Gastroesophageal sphincter (tissue), 4 donors: ENCODE data around the gene POLR3C. TPM values are rescaled to one million over a fixed set of nuclear protein-coding genes. Genes with fewer than 3 reads are reported as not detected.

Experiments used
- ATAC-seq: fragments of 150-250 bp; one replicate; pipeline ENCODE4 v1.9.1; 2016; ENCODE audit warnings: mild to moderate bottlenecking, moderate library complexity
- H3K27ac ChIP-seq, 4 donors: fragments of 200-600 bp; sonication (generic) in 3 of 4; 1 replicate in 3 of 4; 2 replicates in 1 of 4; pipeline ENCODE4 v1.5.1; 2016 to 2019
- H3K27me3 ChIP-seq: fragments of 200-600 bp; sonication (generic); one replicate; pipeline ENCODE4 v1.5.1; 2019
- H3K36me3 ChIP-seq, 2 donors: fragments of 200-600 bp; sonication (generic); one replicate each; pipeline ENCODE4 v1.5.1; 2019; ENCODE audit warnings: control low read depth in 1 of 2
- H3K4me1 ChIP-seq, 3 donors: fragments of 200-600 bp; sonication (generic); 1 replicate in 2 of 3; 2 replicates in 1 of 3; pipeline ENCODE4 v1.5.1; 2016 to 2019; ENCODE audit warnings: control low read depth in 2 of 3
- H3K4me3 ChIP-seq, 2 donors: fragments of 200-600 bp; sonication (generic); one replicate each; pipeline ENCODE4 v1.5.1; 2019; ENCODE audit warnings: mild to moderate bottlenecking in 1 of 2, moderate library complexity in 1 of 2
- H3K9me3 ChIP-seq, 3 donors: fragments of 200-600 bp; sonication (generic); one replicate each; pipeline ENCODE4 v1.5.1; 2017 to 2019; ENCODE audit warnings: control low read depth in 2 of 3
- EP300 ChIP-seq: sonication (generic); formaldehyde crosslinking; IDR thresholded peaks from one replicate; pipeline ENCODE4 v1.6.1; 2017; ENCODE audit warnings: antibody characterized with exemption, mild to moderate bottlenecking
- POLR2A ChIP-seq, 2 donors: fragments of 450-650 bp; IDR thresholded peaks; one replicate each; pipeline ENCODE4 v1.6.1; 2017; ENCODE audit warnings: antibody characterized with exemption in 2 of 2, mild to moderate bottlenecking in 2 of 2, moderate library complexity in 1 of 2
- POLR2AphosphoS5 ChIP-seq: sonication (generic); formaldehyde crosslinking; IDR thresholded peaks from one replicate; pipeline ENCODE4 v1.6.1; 2017; ENCODE audit warnings: antibody characterized with exemption
- WGBS, 2 donors: methylation state at CpG; one replicate each; pipeline ENCODE4 v1.1.5; 2018; ENCODE audit warnings: low coverage in 1 of 2; 5-methylcytosine and 5-hydroxymethylcytosine counted together
- total RNA-seq, 4 donors: library from RNA; depleted of rRNA; stranded (reverse); fragments of >200 nt; gene quantifications; one replicate each; pipeline ENCODE4 v1.1.0, GENCODE V29; 2016
- TF ChIP-seq, protein P1 (sequence below), 4 experiments: fragments of 200-600 bp in 2 of 4; fragments of 450-650 bp in 2 of 4; sonication (generic) in 1 of 4; IDR thresholded peaks; one replicate each; pipeline ENCODE4 v1.5.1; 2017 to 2019; ENCODE audit warnings: antibody characterized with exemption in 4 of 4, mild to moderate bottlenecking in 2 of 4, moderate library complexity in 2 of 4

The POLR3C gene
- total RNA-seq, 4 donors from 2014 or later: 24.8 to 37.7 (median 29.9) TPM

DNA sequence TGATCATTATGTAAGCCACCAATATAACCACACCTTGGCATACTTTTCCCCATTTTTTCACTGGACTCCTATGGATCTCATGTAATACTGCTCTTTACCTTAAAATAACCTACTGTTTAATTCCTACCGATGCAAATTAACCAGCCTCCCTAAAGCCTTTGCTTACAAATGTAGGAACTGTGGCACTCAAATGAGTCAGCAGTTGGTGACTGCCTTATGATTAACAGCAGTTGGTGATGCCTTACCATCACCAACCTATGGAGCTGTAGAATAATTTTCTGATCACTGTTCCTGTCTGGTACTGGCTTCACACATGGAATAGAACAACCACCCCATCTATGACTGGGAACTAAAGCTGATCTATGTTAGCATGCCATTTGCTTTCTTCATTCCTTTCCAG lies 13.7 kb downstream of the POLR3C start:
- H3K27me3 ChIP-seq: no peaks in the 10 kb centered on the region
- no peaks in the 10 kb centered on the region for H3K9me3 ChIP-seq
- H3K4me3 ChIP-seq: no peak overlapping the region
- WGBS, 2 donors: 86 to 100% methylated on average over 1 of the region's 1 CpG
- no peak overlapping the region for H3K27ac ChIP-seq
- no peaks in the 10 kb centered on the region for H3K4me1 ChIP-seq
- peaks cover 2 to 100% of the 10 kb centered on the region in 2 donors for H3K36me3 ChIP-seq
- no peak for TF ChIP-seq POLR2A (IDR thresholded peaks at IDR 0.05)
- no peak for ATAC-seq

DNA sequence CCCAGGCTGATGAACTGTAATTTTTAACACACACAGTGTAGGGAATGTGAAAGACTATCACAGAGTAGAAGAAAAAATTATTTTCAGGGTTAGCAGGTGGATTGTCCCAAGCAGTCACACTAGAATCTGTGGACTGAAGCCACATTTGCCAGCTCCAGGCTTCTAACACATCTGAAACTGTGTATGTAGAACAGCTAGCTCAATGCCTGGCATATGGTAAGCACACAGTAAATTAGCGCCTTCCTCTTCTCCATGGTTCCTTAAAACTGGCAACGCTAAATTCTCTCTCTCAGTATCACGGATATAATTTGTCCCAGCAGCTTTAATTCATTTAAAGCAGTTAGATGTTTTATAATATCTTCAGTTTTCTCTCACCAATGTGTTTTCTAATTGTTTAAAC lies 19.0 kb downstream of the POLR3C start:
- Histone ChIP-seq H3K36me3 (peaks cover 0 to 63% of the 10 kb centered on the region in 2 donors), H3K27ac (no peak overlapping the region), H3K4me3 (no peak overlapping the region), H3K9me3 (no peaks in the 10 kb centered on the region), H3K27me3 (no peaks in the 10 kb centered on the region), H3K4me1 (peaks cover 0 to 17% (median 7%) of the 10 kb centered on the region in 3 donors)
- no peak for TF ChIP-seq EP300
- TF ChIP-seq, protein P1, sequence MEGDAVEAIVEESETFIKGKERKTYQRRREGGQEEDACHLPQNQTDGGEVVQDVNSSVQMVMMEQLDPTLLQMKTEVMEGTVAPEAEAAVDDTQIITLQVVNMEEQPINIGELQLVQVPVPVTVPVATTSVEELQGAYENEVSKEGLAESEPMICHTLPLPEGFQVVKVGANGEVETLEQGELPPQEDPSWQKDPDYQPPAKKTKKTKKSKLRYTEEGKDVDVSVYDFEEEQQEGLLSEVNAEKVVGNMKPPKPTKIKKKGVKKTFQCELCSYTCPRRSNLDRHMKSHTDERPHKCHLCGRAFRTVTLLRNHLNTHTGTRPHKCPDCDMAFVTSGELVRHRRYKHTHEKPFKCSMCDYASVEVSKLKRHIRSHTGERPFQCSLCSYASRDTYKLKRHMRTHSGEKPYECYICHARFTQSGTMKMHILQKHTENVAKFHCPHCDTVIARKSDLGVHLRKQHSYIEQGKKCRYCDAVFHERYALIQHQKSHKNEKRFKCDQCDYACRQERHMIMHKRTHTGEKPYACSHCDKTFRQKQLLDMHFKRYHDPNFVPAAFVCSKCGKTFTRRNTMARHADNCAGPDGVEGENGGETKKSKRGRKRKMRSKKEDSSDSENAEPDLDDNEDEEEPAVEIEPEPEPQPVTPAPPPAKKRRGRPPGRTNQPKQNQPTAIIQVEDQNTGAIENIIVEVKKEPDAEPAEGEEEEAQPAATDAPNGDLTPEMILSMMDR (IDR thresholded peaks at IDR 0.05): no peak
- TF ChIP-seq POLR2AphosphoS5: no peak
- TF ChIP-seq POLR2A (IDR thresholded peaks at IDR 0.05): no peak
- ATAC-seq: no peak
- 86 to 88% methylated on average over 3 of the region's 3 CpGs for WGBS, 2 donors

DNA sequence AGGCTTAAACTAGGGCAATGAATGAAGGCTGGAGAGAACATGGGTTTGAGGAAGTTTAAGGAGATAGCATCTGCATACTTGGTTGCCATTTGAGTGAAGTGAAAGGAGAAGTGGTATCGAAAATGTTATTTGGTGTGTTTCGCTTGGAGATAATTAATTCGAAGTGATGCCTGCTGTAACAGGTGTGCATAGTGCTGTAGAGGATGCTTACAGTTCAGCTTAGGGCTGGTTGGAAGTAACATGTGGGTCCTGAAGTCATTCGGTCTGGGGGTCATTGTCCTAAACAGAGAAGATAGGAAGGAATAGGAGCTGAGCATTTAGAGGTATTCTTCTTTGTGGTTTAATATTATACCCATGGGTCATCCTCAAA lies 21.1 kb downstream of the POLR3C start:
- peak overlapping the region; percentile 37 to 61 for H3K4me3 ChIP-seq
- 10 to 22% methylated on average over 4 of the region's 4 CpGs for WGBS, 2 donors
- peaks cover 0 to 63% of the 10 kb centered on the region in 2 donors for H3K36me3 ChIP-seq
- H3K9me3 ChIP-seq: no peaks in the 10 kb centered on the region
- peaks cover 0 to 17% (median 7%) of the 10 kb centered on the region in 3 donors for H3K4me1 ChIP-seq
- no peak for TF ChIP-seq EP300
- peak overlapping the region in 3 of 4 donors; percentile 76 to 84 (median 84) for H3K27ac ChIP-seq
- ATAC-seq: peak; percentile 46
- H3K27me3 ChIP-seq: no peaks in the 10 kb centered on the region

DNA sequence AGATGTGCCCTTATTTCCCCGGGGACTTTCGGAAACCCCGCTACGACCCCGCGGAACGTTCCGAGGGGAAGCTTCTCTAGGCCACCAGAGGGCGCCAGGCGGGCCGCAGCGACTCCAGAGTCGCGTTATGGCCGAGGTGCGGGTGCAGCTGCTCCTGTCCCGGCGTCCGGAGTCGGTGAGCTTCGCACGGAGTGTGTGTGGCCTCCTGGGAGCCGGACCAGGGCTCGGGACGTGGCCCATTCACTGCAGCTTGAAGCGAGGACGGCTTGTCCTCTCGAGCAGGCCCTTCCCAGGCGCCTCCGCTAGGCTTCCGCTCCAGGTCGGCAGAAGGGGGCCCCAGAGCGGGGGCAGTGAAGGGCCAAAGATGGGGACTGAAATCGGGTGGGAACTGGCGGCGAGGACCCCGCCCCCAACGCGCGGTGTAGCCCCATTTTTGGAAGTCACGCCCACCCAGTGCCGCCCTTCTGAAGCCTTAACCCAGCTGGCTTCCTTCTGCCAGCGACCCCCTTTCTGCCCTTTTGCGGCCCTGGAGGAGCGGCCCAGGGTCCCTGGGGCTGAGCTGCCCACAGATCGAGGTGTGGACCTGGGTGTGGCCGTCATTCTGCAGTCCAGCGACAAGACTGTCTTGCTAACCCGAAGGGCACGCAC lies 21.6 kb downstream of the POLR3C start, which contains the start of gene NUDT17:
NUDT17 (plus strand) TSS at position 117 of the 648 bp plus-strand sequence; CDS start at position 128, 11 bp downstream.
- 0% methylated on average over 7 of the region's 50 CpGs for WGBS, 2 donors
- TF ChIP-seq, protein P1 (IDR thresholded peaks at IDR 0.05): peak; percentile 66 to 95 (median 86)
- TF ChIP-seq EP300 (no peak), POLR2AphosphoS5 (peak; percentile 42), POLR2A (IDR thresholded peaks at IDR 0.05) (no peak)
- peaks cover 0 to 63% of the 10 kb centered on the region in 2 donors for H3K36me3 ChIP-seq

DNA sequence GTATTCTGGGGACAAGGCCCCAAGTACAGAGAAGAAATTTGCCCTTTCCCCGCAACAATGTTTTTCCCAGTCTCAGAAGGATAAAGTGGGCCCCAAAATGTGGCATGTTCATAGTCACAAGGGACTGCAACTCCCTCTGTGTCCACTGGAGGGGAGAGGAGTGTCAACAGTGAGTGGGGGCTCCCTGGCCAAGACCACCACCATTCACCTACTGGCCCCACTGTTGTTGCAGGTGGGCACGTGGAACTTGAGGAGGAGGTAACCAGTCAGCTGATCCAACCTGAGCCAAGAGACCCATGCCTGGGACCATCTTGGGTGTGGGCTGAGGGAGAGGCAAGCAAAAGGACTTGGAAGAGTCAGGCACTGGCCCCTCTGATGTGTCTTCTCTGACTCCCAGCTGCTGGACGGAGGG lies 22.2 kb downstream of the POLR3C start:
- Histone ChIP-seq H3K4me1 (peaks cover 0 to 17% (median 7%) of the 10 kb centered on the region in 3 donors), H3K27ac (peak overlapping the region in 3 of 4 donors; percentile 76 to 84 (median 84)), H3K9me3 (no peaks in the 10 kb centered on the region), H3K4me3 (peak overlapping the region in 1 of 2 donors; percentile 61), H3K27me3 (no peaks in the 10 kb centered on the region), H3K36me3 (peaks cover 0 to 63% of the 10 kb centered on the region in 2 donors)
- ATAC-seq: peak; percentile 39
- TF ChIP-seq, protein P1 (IDR thresholded peaks at IDR 0.05): peak; percentile 51 to 62 (median 54)
- TF ChIP-seq EP300: no peak
- 100% methylated on average over 1 of the region's 3 CpGs; no CpG with 5 or more reads in 1 of the 2 donors for WGBS, 2 donors

More for the DNA sequence above, 21.6 kb downstream of the POLR3C start, which contains the start of gene NUDT17:
- Histone ChIP-seq H3K4me3 (peak within 1 kb of the TSS; percentile 37 to 61), H3K27ac (peak within 1 kb of the TSS; percentile 30 to 84 (median 80)), H3K27me3 (no peaks in the 10 kb centered on the region), H3K4me1 (peaks cover 0 to 17% (median 7%) of the 10 kb centered on the region in 3 donors), H3K9me3 (no peaks in the 10 kb centered on the region)
- ATAC-seq: peak; percentile 88

DNA sequence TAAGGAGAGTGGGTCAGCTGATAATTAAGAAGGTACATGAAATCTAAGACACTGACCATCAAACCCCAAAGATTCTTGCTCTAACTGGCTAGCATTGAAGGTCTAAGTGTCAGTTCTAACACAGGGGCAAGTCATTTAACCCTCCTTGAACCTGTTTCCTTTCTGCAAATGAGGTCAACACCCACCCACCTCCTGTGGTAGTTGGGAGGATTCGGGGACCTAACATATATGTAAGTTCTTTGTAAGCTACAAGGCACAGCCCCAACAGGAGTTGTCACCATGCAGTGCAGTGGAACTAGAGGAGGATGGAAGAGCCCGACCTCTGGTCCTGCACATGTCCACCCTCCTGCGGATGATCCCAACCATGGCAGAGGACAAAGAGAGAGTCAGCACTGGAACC lies 23.8 kb downstream of the POLR3C start:
- Histone ChIP-seq H3K27ac (no peak overlapping the region), H3K36me3 (peaks cover 0 to 63% of the 10 kb centered on the region in 2 donors), H3K9me3 (no peaks in the 10 kb centered on the region), H3K4me3 (no peak overlapping the region), H3K4me1 (peaks cover 0 to 17% (median 7%) of the 10 kb centered on the region in 3 donors), H3K27me3 (no peaks in the 10 kb centered on the region)
- WGBS, 2 donors: 69 to 71% methylated on average over 1 to 2 of the region's 3 CpGs
- TF ChIP-seq, protein P1 (IDR thresholded peaks at IDR 0.05): no peak
- TF ChIP-seq POLR2AphosphoS5 (no peak), EP300 (no peak), POLR2A (IDR thresholded peaks at IDR 0.05) (no peak)
- no peak for ATAC-seq
